ENCODE measurements around the gene BBS10.
A peak's percentile ranks its signal among the peaks of the same experiment; 100 is the strongest.
"Not testable (repeated sequence)": the region's sequence is repeated elsewhere in the genome, so short reads cannot be mapped to it uniquely, and the experiment has no call there.

Gene BBS10

GRCh38 chr12:76329159-76329558 lies 19.1 kb downstream of the BBS10 start:
- no peak for DNase-seq

GRCh38 chr12:76319595-76320319 lies 28.5 kb downstream of the BBS10 start:
- DNase-seq = not testable (repeated sequence)

GRCh38 chr12:76318773-76319594 lies 29.2 kb downstream of the BBS10 start:
- DNase-seq = no peak

- no peak for DNase-seq
Measured at GRCh38 chr12:76317976-76318375, 30.2 kb downstream of the BBS10 start.

GRCh38 chr12:76316468-76316867 lies 31.7 kb downstream of the BBS10 start:
- no peak for DNase-seq

- DNase-seq = no peak
Measured at GRCh38 chr12:76313299-76313698, 34.9 kb downstream of the BBS10 start.

GRCh38 chr12:76312315-76312714 lies 35.9 kb downstream of the BBS10 start:
- DNase-seq = peak; percentile 68

GRCh38 chr12:76311796-76312195 lies 36.4 kb downstream of the BBS10 start:
- DNase-seq = peak; percentile 76

GRCh38 chr12:76310110-76310509 lies 38.1 kb downstream of the BBS10 start:
- no peak for DNase-seq

- no peak for DNase-seq
Measured at GRCh38 chr12:76308866-76309265, 39.3 kb downstream of the BBS10 start.

- peak; percentile 3 for DNase-seq
Measured at GRCh38 chr12:76307083-76307482, 41.1 kb downstream of the BBS10 start.

GRCh38 chr12:76303989-76304460 lies 44.2 kb downstream of the BBS10 start:
- no peak for DNase-seq

GRCh38 chr12:76303365-76303764 lies 44.9 kb downstream of the BBS10 start:
- DNase-seq = no peak

- no peak for DNase-seq
Measured at GRCh38 chr12:76300297-76300665, 47.9 kb downstream of the BBS10 start.

- DNase-seq = no peak
Measured at GRCh38 chr12:76299536-76300296, 48.5 kb downstream of the BBS10 start.

Measured in inflammatory macrophage treated with lipopolysaccharide for 4 hours (primary cell).